ENCODE results near the gene RFTN1. TPM values are rescaled to one million over a fixed set of nuclear protein-coding genes. Genes with fewer than 3 reads are reported as not detected.

The RFTN1 gene
- total RNA-seq, 1 experiment from 2014 or later: 2.2 TPM

DNA sequence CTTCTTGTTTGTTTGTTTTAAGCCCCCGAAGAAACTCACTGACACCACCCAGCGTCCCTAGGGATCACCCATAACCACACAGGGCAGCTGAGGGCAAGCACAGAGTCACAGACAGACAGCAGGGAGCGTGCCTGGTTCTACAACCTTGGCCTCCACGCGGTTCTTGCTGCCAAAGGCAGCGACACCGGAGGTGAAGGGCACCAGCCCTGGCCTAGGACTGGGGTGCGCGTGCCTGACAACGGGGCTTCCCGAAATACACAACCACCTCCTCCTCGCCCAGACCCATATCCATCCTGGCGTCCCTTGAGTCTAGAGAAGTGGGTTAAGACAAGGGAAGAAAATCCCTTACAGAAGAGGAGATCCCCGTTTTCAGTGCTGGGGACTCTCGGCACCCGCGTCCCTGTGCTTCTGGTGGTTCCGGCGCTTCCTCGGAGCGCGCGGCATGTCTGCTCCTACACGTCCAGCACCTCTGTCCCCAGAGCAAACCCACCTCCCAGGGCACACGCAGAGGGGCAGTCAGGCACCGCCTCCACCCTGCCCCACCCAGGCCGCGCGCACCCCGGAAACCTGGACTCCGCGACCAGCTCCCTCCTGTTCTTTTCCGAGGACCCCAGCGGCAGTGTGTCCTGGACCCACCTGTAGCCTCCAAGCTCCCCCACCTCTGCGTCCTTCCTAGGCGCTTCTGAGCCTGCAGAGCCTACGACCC is 911 bp downstream of the RFTN1 start:
- peaks cover 17% of the 10 kb centered on the region; the same call in 1 of the 2 replicates for H3K27me3 ChIP-seq (ENCODE audit: insufficient read depth, low read length)
- DNase-seq: peak; percentile 40
- H3T11ph ChIP-seq (ENCODE audit: low read length): no peak overlapping the region
- Mint-ChIP-seq H3K27ac (no peak overlapping the region), H3K4me3 (peak overlapping the region; percentile 77 to 91), H3K27me3 (ENCODE audit: low read depth) (peaks cover 64% of the 10 kb centered on the region), H3K9me3 (no peaks in the 10 kb centered on the region; a peak in 2 of 5 replicates), H3K4me1 (peaks cover 35% of the 10 kb centered on the region in 2 experiments), H3K36me3 (ENCODE audit: insufficient read depth in 1 of 3, low read depth in 3 of 3) (no peaks in the 10 kb centered on the region)
- peaks cover under 1% of the 10 kb centered on the region for H4K20me1 ChIP-seq (ENCODE audit: control insufficient read depth, insufficient read depth, insufficient read length)
- peaks cover 16% of the 10 kb centered on the region for H3K23me2 ChIP-seq (ENCODE audit: insufficient read length, low read depth, low read length, poor library complexity, severe bottlenecking)
- TF ChIP-seq, protein P1, sequence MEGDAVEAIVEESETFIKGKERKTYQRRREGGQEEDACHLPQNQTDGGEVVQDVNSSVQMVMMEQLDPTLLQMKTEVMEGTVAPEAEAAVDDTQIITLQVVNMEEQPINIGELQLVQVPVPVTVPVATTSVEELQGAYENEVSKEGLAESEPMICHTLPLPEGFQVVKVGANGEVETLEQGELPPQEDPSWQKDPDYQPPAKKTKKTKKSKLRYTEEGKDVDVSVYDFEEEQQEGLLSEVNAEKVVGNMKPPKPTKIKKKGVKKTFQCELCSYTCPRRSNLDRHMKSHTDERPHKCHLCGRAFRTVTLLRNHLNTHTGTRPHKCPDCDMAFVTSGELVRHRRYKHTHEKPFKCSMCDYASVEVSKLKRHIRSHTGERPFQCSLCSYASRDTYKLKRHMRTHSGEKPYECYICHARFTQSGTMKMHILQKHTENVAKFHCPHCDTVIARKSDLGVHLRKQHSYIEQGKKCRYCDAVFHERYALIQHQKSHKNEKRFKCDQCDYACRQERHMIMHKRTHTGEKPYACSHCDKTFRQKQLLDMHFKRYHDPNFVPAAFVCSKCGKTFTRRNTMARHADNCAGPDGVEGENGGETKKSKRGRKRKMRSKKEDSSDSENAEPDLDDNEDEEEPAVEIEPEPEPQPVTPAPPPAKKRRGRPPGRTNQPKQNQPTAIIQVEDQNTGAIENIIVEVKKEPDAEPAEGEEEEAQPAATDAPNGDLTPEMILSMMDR (conservative IDR thresholded peaks at IDR 0.05): no peak
- H2BK20ac ChIP-seq (ENCODE audit: low read depth, low read length, poor library complexity, severe bottlenecking): no peak overlapping the region
- H2BK12ac ChIP-seq (ENCODE audit: insufficient read length, low read depth, low read length): no peak overlapping the region
- H2BK120ac ChIP-seq (ENCODE audit: low read depth, low read length, poor library complexity, severe bottlenecking): no peak overlapping the region
- H4K91ac ChIP-seq (ENCODE audit: insufficient read length, low read depth, low read length): no peak overlapping the region
- no peak overlapping the region for H3K4ac ChIP-seq (ENCODE audit: low read depth, low read length)
- peak overlapping the region; percentile 17 for H2AFZ ChIP-seq (ENCODE audit: low read length)
- H2BK15ac ChIP-seq (ENCODE audit: low read depth, low read length): no peak overlapping the region
- no peak overlapping the region for H3K9ac ChIP-seq (ENCODE audit: extremely low read depth, insufficient read length, low read length)
- no CpG with 5 or more reads among the region's 37 CpGs for WGBS (ENCODE audit: extremely low coverage, insufficient read length, low lambda C conversion rate)
- H3K27ac ChIP-seq (ENCODE audit: insufficient read length, low read depth, low read length): no peak overlapping the region
- H3K14ac ChIP-seq (ENCODE audit: insufficient read depth, low read length): peak overlapping the region; percentile 31; the same call in 1 of the 2 replicates
- no peaks in the 10 kb centered on the region for H3K79me1 ChIP-seq (ENCODE audit: insufficient read depth, low read depth, low read length, poor library complexity, severe bottlenecking)
- no peak overlapping the region for H2AK5ac ChIP-seq (ENCODE audit: insufficient read length, low read length)
- H4K5ac ChIP-seq (ENCODE audit: insufficient read length, low read depth, low read length): no peak overlapping the region
- no peak overlapping the region for H4K8ac ChIP-seq (replicated peaks; ENCODE audit: insufficient read length, low read depth, low read length)
- no peak overlapping the region for H3K18ac ChIP-seq (ENCODE audit: insufficient read length, low read depth, low read length)
- H3K23ac ChIP-seq (ENCODE audit: insufficient read length, low read depth, low read length): no peak overlapping the region
- H3K9me3 ChIP-seq (ENCODE audit: control insufficient read depth, low read depth, low read length): no peaks in the 10 kb centered on the region
- peaks cover 4% of the 10 kb centered on the region; the same call in 1 of the 2 replicates for H3K4me1 ChIP-seq (ENCODE audit: insufficient read depth, low read length)
- no peaks in the 10 kb centered on the region for H3K79me2 ChIP-seq (ENCODE audit: insufficient read depth, low read length)
- H2BK5ac ChIP-seq (ENCODE audit: insufficient read length, low read length): no peak overlapping the region
- H3K56ac ChIP-seq (ENCODE audit: insufficient read length, low read depth, low read length): no peak overlapping the region
- H3K4me2 ChIP-seq (ENCODE audit: insufficient read depth, insufficient read length, low read length): peak overlapping the region; percentile 74
